Mucosa of descending colon (tissue), 3 donors: ENCODE data around the gene SRPRB. TPM values are rescaled to one million over a fixed set of nuclear protein-coding genes. Genes with fewer than 3 reads are reported as not detected.

Experiments
- ATAC-seq: fragments of 200-7000 bp; cut with Tn5 transposase; one replicate; pipeline ENCODE4 v1.9.1; 2020; ENCODE audit warnings: mild to moderate bottlenecking, moderate library complexity
- DNase-seq, 3 donors: peaks; one replicate each; pipeline ENCODE4 v3.0.0-alpha.2; 2020
- H3K36me3 ChIP-seq: fragments of 200-600 bp; one replicate; pipeline ENCODE4 v1.8.0; 2021; ENCODE audit warnings: low read depth, mild to moderate bottlenecking
- H3K4me1 ChIP-seq: fragments of 200-600 bp; one replicate; pipeline ENCODE4 v1.8.0; 2021; ENCODE audit warnings: low read depth, mild to moderate bottlenecking
- H3K4me3 ChIP-seq: fragments of 200-600 bp; one replicate; pipeline ENCODE4 v1.8.0; 2021; ENCODE audit warnings: mild to moderate bottlenecking
- H3K9me3 ChIP-seq: fragments of 200-600 bp; one replicate; pipeline ENCODE4 v1.8.0; 2021; ENCODE audit warnings: mild to moderate bottlenecking
- intact Hi-C, 2 donors: fragments of 100-400 bp; cut with DNase I in 1 of 2; cut with micrococcal nuclease in 1 of 2; formaldehyde crosslinking; loops; one replicate each; pipeline versions ENCODE4 v1.11.0 to v1.11.1; 2022; cut with DNase I, micrococcal nuclease
- total RNA-seq, 3 donors: library from RNA; stranded (reverse); fragmentation: NEBNext Ultra II Directional in 2 of 3; extraction: Animal tissue kit (Norgen Biotek cat#: 25700) in 2 of 3; gene quantifications; one replicate each; pipeline versions ENCODE4 v1.2.1 to v1.2.4, GENCODE V29; 2021 to 2023
- TF ChIP-seq, protein P1 (sequence below): fragments of 200-600 bp; IDR thresholded peaks from one replicate; pipeline ENCODE4 v1.8.0; 2022; ENCODE audit warnings: antibody characterized with exemption, mild to moderate bottlenecking
- donor health status: DM: no; HTN: no; CAD: no; lungs with moderate emphysema.
- donor health status: DM: no; HTN: no; CAD: no.
- donor health status: DM: no; HTN: yes; CAD: no.

The SRPRB gene
- total RNA-seq, 3 donors from 2014 or later: 29.2 to 38.1 (median 31.2) TPM

- Histone ChIP-seq H3K36me3 (no peaks in the 10 kb centered on the region), H3K4me1 (no peaks in the 10 kb centered on the region), H3K4me3 (no peak overlapping the region), H3K9me3 (no peaks in the 10 kb centered on the region)
- TF ChIP-seq, protein P1, sequence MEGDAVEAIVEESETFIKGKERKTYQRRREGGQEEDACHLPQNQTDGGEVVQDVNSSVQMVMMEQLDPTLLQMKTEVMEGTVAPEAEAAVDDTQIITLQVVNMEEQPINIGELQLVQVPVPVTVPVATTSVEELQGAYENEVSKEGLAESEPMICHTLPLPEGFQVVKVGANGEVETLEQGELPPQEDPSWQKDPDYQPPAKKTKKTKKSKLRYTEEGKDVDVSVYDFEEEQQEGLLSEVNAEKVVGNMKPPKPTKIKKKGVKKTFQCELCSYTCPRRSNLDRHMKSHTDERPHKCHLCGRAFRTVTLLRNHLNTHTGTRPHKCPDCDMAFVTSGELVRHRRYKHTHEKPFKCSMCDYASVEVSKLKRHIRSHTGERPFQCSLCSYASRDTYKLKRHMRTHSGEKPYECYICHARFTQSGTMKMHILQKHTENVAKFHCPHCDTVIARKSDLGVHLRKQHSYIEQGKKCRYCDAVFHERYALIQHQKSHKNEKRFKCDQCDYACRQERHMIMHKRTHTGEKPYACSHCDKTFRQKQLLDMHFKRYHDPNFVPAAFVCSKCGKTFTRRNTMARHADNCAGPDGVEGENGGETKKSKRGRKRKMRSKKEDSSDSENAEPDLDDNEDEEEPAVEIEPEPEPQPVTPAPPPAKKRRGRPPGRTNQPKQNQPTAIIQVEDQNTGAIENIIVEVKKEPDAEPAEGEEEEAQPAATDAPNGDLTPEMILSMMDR: no peak
- intact Hi-C loops: no loop called here
- ATAC-seq (no peak), DNase-seq (no peak)
Measured at GRCh38 chr3:133833880-133834620, 28.4 kb downstream of the SRPRB start.

DNA sequence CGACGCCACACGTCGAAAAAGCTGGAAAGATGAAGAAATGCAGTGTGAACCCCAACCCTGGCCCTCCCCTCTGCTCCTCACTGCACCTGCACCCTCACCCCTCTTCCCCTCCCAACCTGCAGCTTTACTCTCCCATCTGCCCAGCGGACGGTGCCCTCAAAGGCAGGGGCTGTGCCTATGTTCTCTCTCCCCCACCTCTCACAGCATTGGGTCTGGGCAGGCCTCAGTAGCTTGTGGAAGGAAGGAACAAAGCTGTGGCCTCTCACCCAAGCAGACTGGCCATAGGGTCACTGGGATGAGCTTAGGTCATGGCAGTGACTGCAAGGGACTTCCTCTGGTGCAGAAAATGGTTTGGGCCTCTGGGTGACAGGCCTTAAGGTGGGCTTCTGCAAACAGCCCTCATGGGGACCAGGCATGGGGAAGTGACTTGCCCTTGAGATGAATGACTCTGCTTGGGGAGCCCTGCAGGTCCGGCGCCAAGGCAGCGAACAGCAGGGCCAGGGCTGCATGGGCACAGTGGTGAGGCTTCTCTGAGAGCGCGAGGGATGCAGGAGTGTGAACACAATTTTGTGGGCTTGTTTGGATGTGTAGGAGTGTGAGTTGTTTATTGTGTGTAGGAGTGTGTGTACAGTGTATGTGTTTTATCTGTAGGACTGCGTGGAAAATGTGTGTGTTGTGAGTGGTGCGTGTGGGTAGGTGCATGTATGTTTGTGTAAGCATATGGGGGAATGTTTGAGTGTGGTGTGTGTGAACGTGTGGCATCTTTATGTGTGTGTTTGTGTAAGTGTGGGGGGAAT is 29.2 kb downstream of the SRPRB start:
- DNase-seq (no peak), ATAC-seq (no peak)
- TF ChIP-seq, protein P1: no peak
- intact Hi-C loops: no loop called here
- H3K4me1 ChIP-seq: no peaks in the 10 kb centered on the region
- no peaks in the 10 kb centered on the region for H3K9me3 ChIP-seq
- H3K4me3 ChIP-seq: no peak overlapping the region
- no peaks in the 10 kb centered on the region for H3K36me3 ChIP-seq

DNA sequence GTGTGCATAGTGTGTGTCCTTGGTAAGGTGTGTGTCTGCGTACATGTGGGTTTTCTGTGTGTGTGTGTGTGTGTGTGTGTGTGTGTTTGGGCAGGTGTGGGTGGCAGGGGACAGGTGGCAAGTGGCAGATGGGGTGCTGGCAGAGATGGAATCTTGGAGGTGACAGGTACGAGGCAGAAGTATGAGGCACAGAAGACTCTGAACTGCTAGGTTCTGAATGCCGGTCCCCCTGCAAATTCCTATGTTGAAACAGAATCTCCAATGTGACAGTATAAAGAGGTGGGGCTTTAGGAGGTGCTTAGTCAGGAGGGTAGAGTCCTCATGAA is 29.8 kb downstream of the SRPRB start:
- H3K4me1 ChIP-seq: no peaks in the 10 kb centered on the region
- H3K4me3 ChIP-seq: no peak overlapping the region
- TF ChIP-seq, protein P1: no peak
- intact Hi-C loops: no loop called here
- ATAC-seq (no peak), DNase-seq (no peak)
- no peaks in the 10 kb centered on the region for H3K9me3 ChIP-seq
- H3K36me3 ChIP-seq: no peaks in the 10 kb centered on the region

- DNase-seq: no peak
- intact Hi-C loops: no loop called here
- no peak overlapping the region for H3K4me3 ChIP-seq
Measured at GRCh38 chr3:133835961-133836360, 30.3 kb downstream of the SRPRB start.

DNA sequence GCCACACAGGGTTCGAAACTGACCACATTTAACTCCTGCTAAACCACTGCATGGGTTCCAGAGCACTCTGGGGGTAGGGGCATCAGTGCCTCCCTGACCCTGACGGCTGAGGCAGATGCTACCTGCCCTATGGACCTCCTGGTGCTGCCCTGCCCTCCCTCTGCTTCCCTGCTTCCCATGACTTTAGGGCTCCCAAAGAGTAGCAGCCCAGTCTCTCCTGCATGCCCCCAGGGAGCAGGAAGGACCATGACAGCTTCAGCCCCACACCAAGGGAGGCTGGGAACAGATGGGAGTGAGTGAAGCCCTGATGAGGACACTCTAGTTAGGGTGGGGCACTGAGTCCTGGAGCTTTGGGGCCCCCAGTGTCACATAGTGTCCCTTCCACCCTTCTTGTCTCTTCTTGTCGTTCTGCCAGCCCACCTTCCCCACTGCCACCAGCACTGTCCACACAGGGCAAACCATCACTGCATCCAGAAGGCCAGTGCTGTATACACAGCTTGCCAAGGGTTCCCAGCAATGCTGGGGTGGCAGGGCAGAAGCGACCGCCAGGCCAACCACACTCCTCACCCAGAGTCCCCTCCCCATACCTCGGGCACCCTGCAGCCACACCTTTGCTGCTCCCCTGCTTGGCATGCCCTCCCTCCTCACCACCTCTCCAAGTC is 31.0 kb downstream of the SRPRB start:
- TF ChIP-seq, protein P1: no peak
- intact Hi-C loops: no loop called here
- no peak overlapping the region for H3K4me3 ChIP-seq
- H3K9me3 ChIP-seq: no peaks in the 10 kb centered on the region
- no peaks in the 10 kb centered on the region for H3K4me1 ChIP-seq
- DNase-seq (no peak), ATAC-seq (no peak)
- no peaks in the 10 kb centered on the region for H3K36me3 ChIP-seq

More at GRCh38 chr3:133835961-133836360, 30.3 kb downstream of the SRPRB start:
- no peak for ATAC-seq
- TF ChIP-seq, protein P1: no peak
- Histone ChIP-seq H3K9me3 (no peaks in the 10 kb centered on the region), H3K36me3 (no peaks in the 10 kb centered on the region), H3K4me1 (no peaks in the 10 kb centered on the region)
